OCI-LY7 (cell line): ENCODE measurements around the gene SELENOV. TPM values are rescaled to one million over a fixed set of nuclear protein-coding genes. Genes with fewer than 3 reads are reported as not detected.

ENCODE experiments used
- BruUV-seq: library from RNA; stranded (reverse); fragments of 400-500 nt; replicated peaks from 2 replicates; lab custom pipeline; 2021; lab: Mats Ljungman, UMichigan
- CTCF ChIA-PET: fragments of 300-600 bp; sonication (Branson Sonifier 250); formaldehyde crosslinking; loops from one replicate; lab custom pipeline; 2022; ENCODE audit warnings: antibody characterized with exemption; ENCODE audit not compliant: unreplicated experiment; lab: Charles Lee
- POLR2A ChIA-PET: fragments of 300-600 bp; sonication (Branson Sonifier 250); formaldehyde crosslinking; loops from one replicate; lab custom pipeline; 2022; ENCODE audit warnings: antibody characterized with exemption; lab: Charles Lee
- DNase-seq: peaks from one replicate; pipeline ENCODE4 v3.0.0-alpha.2; 2015; ENCODE audit warnings: low spot score
- H2AFZ ChIP-seq: fragments of 200-600 bp; sonication (generic), shearing (Covaris generic); 2 replicates; pipeline ENCODE4 v1.6.1; 2014; ENCODE audit warnings: mild to moderate bottlenecking, antibody characterized with exemption, low read length, moderate library complexity
- H3K27ac ChIP-seq: fragments of 200-600 bp; sonication (generic); 2 replicates; pipeline ENCODE4 v1.5.1; 2014; ENCODE audit warnings: mixed run types, low read depth, mild to moderate bottlenecking, moderate library complexity, low read length, inconsistent platforms; ENCODE audit not compliant: poor library complexity, severe bottlenecking
- H3K36me3 ChIP-seq: fragments of 200-600 bp; sonication (generic); 2 replicates; pipeline ENCODE4 v1.6.1; 2014; ENCODE audit warnings: mild to moderate bottlenecking, antibody characterized with exemption, low read length, moderate library complexity, mixed read lengths; ENCODE audit not compliant: insufficient read depth
- H3K4me1 ChIP-seq: fragments of 200-600 bp; sonication (generic); 2 replicates; pipeline ENCODE4 v1.5.1; 2014; ENCODE audit warnings: mild to moderate bottlenecking, low read length; ENCODE audit not compliant: insufficient read depth, poor library complexity, severe bottlenecking
- H3K4me2 ChIP-seq: fragments of 200-600 bp; sonication (generic); 2 replicates; pipeline ENCODE4 v1.6.1; 2014; ENCODE audit warnings: mild to moderate bottlenecking, low read length
- H3K4me3 ChIP-seq: fragments of 200-600 bp; sonication (generic); 2 replicates; pipeline ENCODE4 v1.5.1; 2014; ENCODE audit warnings: mild to moderate bottlenecking, low read depth, low read length; ENCODE audit not compliant: poor library complexity, severe bottlenecking
- H3K79me2 ChIP-seq: fragments of 200-600 bp; sonication (generic); 2 replicates; pipeline ENCODE4 v1.6.1; 2016; ENCODE audit warnings: low read depth, mild to moderate bottlenecking, low read length, moderate library complexity, mixed read lengths; ENCODE audit not compliant: insufficient read depth
- H3K9me2 ChIP-seq: fragments of 200-600 bp; sonication (generic); 2 replicates; pipeline ENCODE4 v1.6.1; 2016; ENCODE audit warnings: mild to moderate bottlenecking, low read length, mixed read lengths; ENCODE audit not compliant: insufficient read depth
- H3K9me3 ChIP-seq: fragments of 200-600 bp; sonication (generic); 2 replicates; pipeline ENCODE4 v1.6.1; 2014; ENCODE audit warnings: mild to moderate bottlenecking, mixed run types, low read length, mixed read lengths
- H4K20me1 ChIP-seq: fragments of 200-600 bp; sonication (generic); 2 replicates; pipeline ENCODE4 v1.6.1; 2014; ENCODE audit warnings: mild to moderate bottlenecking, antibody characterized with exemption, low read length, moderate library complexity, mixed read lengths; ENCODE audit not compliant: insufficient read depth
- CTCF ChIP-seq: fragments of 200-600 bp; sonication (generic); conservative IDR thresholded peaks from 2 replicates; pipeline ENCODE4 v1.5.1; 2014; ENCODE audit warnings: mild to moderate bottlenecking, antibody characterized with exemption, low read length, moderate library complexity, mixed read lengths
- EZH2phosphoT487 ChIP-seq: fragments of 200-600 bp; sonication (generic); IDR thresholded peaks from 2 replicates; pipeline ENCODE4 v1.6.1; 2018; ENCODE audit warnings: low read depth, borderline replicate concordance, mild to moderate bottlenecking, mixed run types, antibody characterized with exemption, low read length, moderate library complexity, mixed read lengths
- intact Hi-C: fragments of 100-400 bp; cut with micrococcal nuclease; formaldehyde crosslinking; loops from one replicate; pipeline ENCODE4 v1.10.0; 2022; ENCODE audit not compliant: unreplicated experiment
- total RNA-seq, 2 experiments: library from RNA; depleted of rRNA in 1 of 2; stranded (reverse); fragments of >200 nt in 1 of 2; shearing (Covaris generic) in 1 of 2; gene quantifications; 2 replicates each; pipeline ENCODE4 v1.2.3, GENCODE V29; 2014 to 2022

SELENOV gene
- total RNA-seq, 2 experiments from 2014 or later: not detected

GRCh38 chr19:39566064-39566463 is 51.1 kb downstream of the SELENOV start:
- H3K36me3 ChIP-seq: no peaks in the 10 kb centered on the region
- no peaks in the 10 kb centered on the region for H3K9me2 ChIP-seq
- H2AFZ ChIP-seq: no peak overlapping the region
- H3K9me3 ChIP-seq: no peaks in the 10 kb centered on the region
- no peaks in the 10 kb centered on the region for H3K79me2 ChIP-seq
- no peak overlapping the region for H3K4me3 ChIP-seq
- TF ChIP-seq CTCF (no peak), EZH2phosphoT487 (no peak)
- CTCF ChIA-PET: no interaction called here
- BruUV-seq: no TSS peak
- no peak for DNase-seq
- H3K27ac ChIP-seq: no peak overlapping the region
- intact Hi-C loops: no loop called here
- no peak overlapping the region for H3K4me2 ChIP-seq
- POLR2A ChIA-PET: interaction anchor here (0.7 kb wide), 2 partner anchors 27 to 526 kb away, joined by 3 read pairs; no protein-coding TSS in a partner anchor
- no peaks in the 10 kb centered on the region for H3K4me1 ChIP-seq
- no peaks in the 10 kb centered on the region for H4K20me1 ChIP-seq

GRCh38 chr19:39568604-39569003 is 53.7 kb downstream of the SELENOV start:
- Histone ChIP-seq H4K20me1 (no peaks in the 10 kb centered on the region), H3K4me2 (no peak overlapping the region), H3K9me3 (no peaks in the 10 kb centered on the region), H3K4me1 (no peaks in the 10 kb centered on the region), H3K27ac (no peak overlapping the region), H3K9me2 (no peaks in the 10 kb centered on the region), H3K36me3 (no peaks in the 10 kb centered on the region), H2AFZ (no peak overlapping the region), H3K4me3 (no peak overlapping the region), H3K79me2 (no peaks in the 10 kb centered on the region)
- intact Hi-C loops: no loop called here
- POLR2A ChIA-PET: no interaction called here
- no peak for DNase-seq
- BruUV-seq: no TSS peak
- CTCF ChIA-PET: no interaction called here
- TF ChIP-seq EZH2phosphoT487 (no peak), CTCF (no peak)

Other genes with a start within 250 kb of the SELENOV start
- not detected in 2 replicates for gene IFNL2, start 246.7 kb upstream of the SELENOV start, total RNA-seq (2014; rRNA removed; shearing (Covaris generic))
- gene IFNL2, start 246.7 kb upstream of the SELENOV start, total RNA-seq (2022): not detected in 2 replicates
- gene IFNL1, start 218.7 kb upstream of the SELENOV start, total RNA-seq (2014; rRNA removed; shearing (Covaris generic)): not detected in 2 replicates
- gene IFNL1, start 218.7 kb upstream of the SELENOV start, total RNA-seq (2022): not detected in 2 replicates
- gene LRFN1, start 194.3 kb upstream of the SELENOV start, total RNA-seq (2014; rRNA removed; shearing (Covaris generic)): 1.2 and 2.0 TPM in 2 replicates
- 2.8 and 3.6 TPM in 2 replicates for gene LRFN1, start 194.3 kb upstream of the SELENOV start, total RNA-seq (2022)
- gene GMFG, start 179.1 kb upstream of the SELENOV start, total RNA-seq (2014; rRNA removed; shearing (Covaris generic)): 135 and 183 TPM in 2 replicates
- gene GMFG, start 179.1 kb upstream of the SELENOV start, total RNA-seq (2022): 230 and 314 TPM in 2 replicates
- 46.2 and 59.4 TPM in 2 replicates for gene SAMD4B, start 172.7 kb upstream of the SELENOV start, total RNA-seq (2014; rRNA removed; shearing (Covaris generic))
- gene SAMD4B, start 172.7 kb upstream of the SELENOV start, total RNA-seq (2022): 60.0 and 68.8 TPM in 2 replicates
- 33.1 and 35.4 TPM in 2 replicates for gene PAF1, start 124.0 kb upstream of the SELENOV start, total RNA-seq (2014; rRNA removed; shearing (Covaris generic))
- gene PAF1, start 124.0 kb upstream of the SELENOV start, total RNA-seq (2022): 45.9 and 46.8 TPM in 2 replicates
- gene MED29, start 123.8 kb upstream of the SELENOV start, total RNA-seq (2014; rRNA removed; shearing (Covaris generic)): 15.7 and 28.3 TPM in 2 replicates
- 31.2 and 31.3 TPM in 2 replicates for gene MED29, start 123.8 kb upstream of the SELENOV start, total RNA-seq (2022)
- 19.4 and 21.8 TPM in 2 replicates for gene ZFP36, start 108.3 kb upstream of the SELENOV start, total RNA-seq (2014; rRNA removed; shearing (Covaris generic))
- 55.9 and 57.2 TPM in 2 replicates for gene ZFP36, start 108.3 kb upstream of the SELENOV start, total RNA-seq (2022)
- gene PLEKHG2, start 102.5 kb upstream of the SELENOV start, total RNA-seq (2014; rRNA removed; shearing (Covaris generic)): 28.3 and 30.4 TPM in 2 replicates
- gene PLEKHG2, start 102.5 kb upstream of the SELENOV start, total RNA-seq (2022): 65.9 and 68.2 TPM in 2 replicates
- 538 and 634 TPM in 2 replicates for gene RPS16, start 79.2 kb upstream of the SELENOV start, total RNA-seq (2014; rRNA removed; shearing (Covaris generic))
- gene RPS16, start 79.2 kb upstream of the SELENOV start, total RNA-seq (2022): 3,661 and 4,044 TPM in 2 replicates
- gene SUPT5H, start 69.6 kb upstream of the SELENOV start, total RNA-seq (2014; rRNA removed; shearing (Covaris generic)): 70.1 and 74.6 TPM in 2 replicates
- 168 and 175 TPM in 2 replicates for gene SUPT5H, start 69.6 kb upstream of the SELENOV start, total RNA-seq (2022)
- 98.1 and 116 TPM in 2 replicates for gene TIMM50, start 34.3 kb upstream of the SELENOV start, total RNA-seq (2014; rRNA removed; shearing (Covaris generic))
- 91.1 and 93.2 TPM in 2 replicates for gene TIMM50, start 34.3 kb upstream of the SELENOV start, total RNA-seq (2022)
- gene DLL3, start 16.2 kb upstream of the SELENOV start, total RNA-seq (2014; rRNA removed; shearing (Covaris generic)): 3.4 and 4.4 TPM in 2 replicates
- gene DLL3, start 16.2 kb upstream of the SELENOV start, total RNA-seq (2022): 3.2 and 4.4 TPM in 2 replicates
- 11.7 and 13.9 TPM in 2 replicates for gene EID2B, start 17.7 kb downstream of the SELENOV start, total RNA-seq (2014; rRNA removed; shearing (Covaris generic))
- gene EID2B, start 17.7 kb downstream of the SELENOV start, total RNA-seq (2022): 8.7 and 8.8 TPM in 2 replicates
- 19.1 and 22.9 TPM in 2 replicates for gene EID2, start 25.0 kb downstream of the SELENOV start, total RNA-seq (2014; rRNA removed; shearing (Covaris generic))
- gene EID2, start 25.0 kb downstream of the SELENOV start, total RNA-seq (2022): 17.3 and 20.7 TPM in 2 replicates
- not detected in 2 replicates for gene LGALS13, start 87.4 kb downstream of the SELENOV start, total RNA-seq (2014; rRNA removed; shearing (Covaris generic))
- gene LGALS13, start 87.4 kb downstream of the SELENOV start, total RNA-seq (2022): not detected in 2 replicates
- gene LGALS16, start 140.8 kb downstream of the SELENOV start, total RNA-seq (2014; rRNA removed; shearing (Covaris generic)): not detected in 2 replicates
- gene LGALS16, start 140.8 kb downstream of the SELENOV start, total RNA-seq (2022): not detected in 2 replicates
- gene LGALS14, start 189.3 kb downstream of the SELENOV start, total RNA-seq (2014; rRNA removed; shearing (Covaris generic)): not detected in 2 replicates
- gene LGALS14, start 189.3 kb downstream of the SELENOV start, total RNA-seq (2022): not detected in 2 replicates
- not detected in 2 replicates for gene CLC, start 222.9 kb downstream of the SELENOV start, total RNA-seq (2014; rRNA removed; shearing (Covaris generic))
- not detected in 2 replicates for gene CLC, start 222.9 kb downstream of the SELENOV start, total RNA-seq (2022)